Epithelial cell of umbilical artery (primary cell): ENCODE data around the gene TOR3A. TPM values are rescaled to one million over a fixed set of nuclear protein-coding genes. Genes with fewer than 3 reads are reported as not detected.

Experiments used
- total RNA-seq: library from RNA; depleted of rRNA; stranded (reverse); fragments of >200 nt; gene quantifications from 2 replicates; pipeline ENCODE4 v1.2.3, GENCODE V29; 2014

Gene TOR3A, protein sequence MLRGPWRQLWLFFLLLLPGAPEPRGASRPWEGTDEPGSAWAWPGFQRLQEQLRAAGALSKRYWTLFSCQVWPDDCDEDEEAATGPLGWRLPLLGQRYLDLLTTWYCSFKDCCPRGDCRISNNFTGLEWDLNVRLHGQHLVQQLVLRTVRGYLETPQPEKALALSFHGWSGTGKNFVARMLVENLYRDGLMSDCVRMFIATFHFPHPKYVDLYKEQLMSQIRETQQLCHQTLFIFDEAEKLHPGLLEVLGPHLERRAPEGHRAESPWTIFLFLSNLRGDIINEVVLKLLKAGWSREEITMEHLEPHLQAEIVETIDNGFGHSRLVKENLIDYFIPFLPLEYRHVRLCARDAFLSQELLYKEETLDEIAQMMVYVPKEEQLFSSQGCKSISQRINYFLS
- 28.1 and 34.4 TPM in 2 replicates for total RNA-seq

DNA sequence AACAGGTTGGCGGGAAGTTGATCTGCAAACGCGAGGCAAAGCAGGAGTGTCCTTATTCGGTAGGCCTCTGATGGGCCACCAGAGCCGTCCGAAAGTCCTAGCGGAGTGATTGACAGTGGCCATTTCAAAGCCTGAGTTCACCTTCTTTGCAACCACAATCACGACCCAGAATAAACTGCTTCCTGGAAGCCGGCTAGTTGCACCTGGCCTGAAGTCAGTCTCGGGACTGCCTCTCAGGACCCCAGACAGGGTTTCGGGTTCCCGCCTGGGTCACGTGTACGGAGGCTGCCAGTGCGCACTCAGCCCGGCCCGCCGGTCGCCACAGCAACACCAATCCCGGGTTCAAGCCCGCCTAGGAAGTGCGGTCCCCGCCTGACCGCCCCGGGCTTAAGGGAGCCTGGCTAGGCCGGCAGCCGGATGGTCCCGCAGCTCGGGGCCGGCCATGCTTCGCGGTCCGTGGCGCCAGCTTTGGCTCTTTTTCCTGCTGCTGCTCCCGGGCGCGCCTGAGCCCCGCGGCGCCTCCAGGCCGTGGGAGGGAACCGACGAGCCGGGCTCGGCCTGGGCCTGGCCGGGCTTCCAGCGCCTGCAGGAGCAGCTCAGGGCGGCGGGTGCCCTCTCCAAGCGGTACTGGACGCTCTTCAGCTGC is at the start of gene TOR3A:
Gene TOR3A, plus strand, starts transcription at position 384 of the 646 bp plus-strand sequence. Its CDS starts 59 bp downstream, at position 443.

Other genes starting within 250 kb of the TOR3A start
- 0.32 and 3.8 TPM in 2 replicates for gene ANGPTL1, start 211.0 kb upstream of the TOR3A start, total RNA-seq
- gene FAM20B, start 56.2 kb upstream of the TOR3A start, total RNA-seq = 33.5 and 38.0 TPM in 2 replicates
- 105 and 121 TPM in 2 replicates for gene ABL2, start 147.6 kb downstream of the TOR3A start, total RNA-seq
- 11.7 and 24.5 TPM in 2 replicates for gene SOAT1, start 211.7 kb downstream of the TOR3A start, total RNA-seq